Adipose tissue (tissue), 3 donors: ENCODE data around the gene RADIL. TPM values are rescaled to one million over a fixed set of nuclear protein-coding genes. Genes with fewer than 3 reads are reported as not detected.
"Not testable (repeated sequence)": the region's sequence is repeated elsewhere in the genome, so short reads cannot be mapped to it uniquely, and the experiment has no call there.

Experiments
- H3K27ac ChIP-seq: one replicate; pipeline ENCODE4 v1.5.1; 2013; ENCODE audit warnings: low read depth, low read length
- WGBS, 3 donors: extraction: QIAGEN DNeasy Blood & Tissue Kit; methylation state at CpG; one replicate each; pipeline ENCODE4 v1.1.7; 2013; 5-methylcytosine and 5-hydroxymethylcytosine counted together
- polyA plus RNA-seq, 3 donors: library from polyadenylated mRNA; stranded (reverse); fragments of 200-250 nt; gene quantifications; one replicate each; pipeline ENCODE4 v1.2.3, GENCODE V29; 2013
- donor health status: healthy with polysubstance abuse.
- donor health status: Bipolar disorder and iron deficiency.
- donor health status: healthy.

Gene RADIL, protein sequence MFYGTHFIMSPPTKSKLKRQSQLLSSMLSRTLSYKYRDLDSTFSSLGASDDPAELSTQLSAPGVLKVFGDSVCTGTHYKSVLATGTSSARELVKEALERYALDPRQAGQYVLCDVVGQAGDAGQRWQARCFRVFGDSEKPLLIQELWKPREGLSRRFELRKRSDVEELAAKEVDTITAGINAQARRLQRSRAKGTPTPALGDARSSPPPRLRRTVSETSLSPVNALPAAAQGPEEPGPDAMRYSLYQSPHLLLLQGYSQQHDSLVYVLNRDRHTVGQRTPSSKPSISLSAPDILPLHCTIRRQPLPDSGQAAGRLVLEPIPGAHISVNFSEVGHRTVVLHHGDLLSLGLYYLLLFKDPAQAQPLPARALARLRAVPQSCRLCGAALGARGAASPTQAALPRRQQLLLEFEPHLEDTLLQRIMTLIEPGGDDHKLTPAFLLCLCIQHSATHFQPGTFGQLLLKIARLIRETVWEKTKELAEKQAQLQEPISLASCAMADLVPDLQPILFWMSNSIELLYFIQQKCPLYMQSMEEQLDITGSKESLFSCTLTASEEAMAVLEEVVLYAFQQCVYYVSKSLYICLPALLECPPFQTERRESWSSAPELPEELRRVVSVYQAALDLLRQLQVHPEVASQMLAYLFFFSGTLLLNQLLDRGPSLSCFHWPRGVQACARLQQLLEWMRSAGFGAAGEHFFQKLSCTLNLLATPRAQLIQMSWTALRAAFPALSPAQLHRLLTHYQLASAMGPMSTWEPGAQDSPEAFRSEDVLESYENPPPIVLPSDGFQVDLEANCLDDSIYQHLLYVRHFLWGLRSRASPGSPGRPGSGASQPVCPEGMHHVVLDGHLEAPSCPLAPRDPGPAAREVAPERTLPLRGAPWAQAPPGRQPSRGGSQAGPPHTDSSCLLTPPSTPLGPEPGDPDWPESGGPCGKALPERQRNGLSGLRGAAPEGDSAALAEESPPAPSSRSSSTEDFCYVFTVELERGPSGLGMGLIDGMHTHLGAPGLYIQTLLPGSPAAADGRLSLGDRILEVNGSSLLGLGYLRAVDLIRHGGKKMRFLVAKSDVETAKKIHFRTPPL
- 1 to 10 TPM; 1.9 to 6.2 (median 3.2) TPM for polyA plus RNA-seq

DNA sequence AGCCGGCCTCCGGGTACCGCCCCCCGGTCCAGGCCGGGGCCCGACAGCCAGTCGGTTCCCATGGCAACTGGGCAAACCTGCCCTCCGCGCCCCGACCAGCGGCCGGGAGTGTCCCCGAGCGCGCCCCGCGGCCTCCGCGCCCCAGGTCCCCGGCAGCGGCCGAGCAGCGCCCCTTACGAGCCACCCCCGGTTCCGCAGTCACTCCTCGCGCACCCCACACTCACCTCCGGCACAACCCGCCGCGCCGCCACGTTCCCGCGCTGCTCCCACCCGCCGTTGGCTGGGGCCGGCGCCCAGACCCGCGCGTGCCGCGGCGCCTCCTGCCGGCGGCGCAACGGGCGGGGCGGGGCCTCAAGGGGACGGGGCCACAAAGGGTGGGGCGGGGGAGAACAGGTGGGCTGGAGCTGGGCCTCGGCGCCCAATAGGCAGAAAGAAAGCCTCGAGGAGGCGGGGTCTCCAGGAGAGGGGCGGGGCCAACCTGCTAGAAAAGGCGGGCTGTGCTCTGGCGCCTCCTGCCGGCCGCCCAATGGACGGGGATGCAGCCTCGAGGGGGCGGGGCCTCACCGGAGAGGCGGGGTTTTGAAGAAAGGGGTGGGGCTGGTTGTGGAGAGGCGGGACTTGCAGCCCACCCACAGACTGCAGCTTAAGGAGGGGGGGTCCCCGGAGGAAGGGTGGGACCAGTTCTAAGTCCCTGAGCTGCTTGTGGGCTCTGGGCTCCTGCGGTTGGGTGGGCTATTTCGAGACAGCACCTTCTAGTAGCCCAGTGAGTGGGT lies at the start of gene RADIL:
TSS of gene RADIL (minus strand) at position 345 of the 773 bp plus-strand sequence. CDS start 5,577 bp downstream, outside the sequence.
- 3 to 4% (median 4%) methylated on average over 65 to 72 of the region's 72 CpGs for WGBS, 3 donors
- peak within 1 kb of the TSS; percentile 4 for H3K27ac ChIP-seq

DNA sequence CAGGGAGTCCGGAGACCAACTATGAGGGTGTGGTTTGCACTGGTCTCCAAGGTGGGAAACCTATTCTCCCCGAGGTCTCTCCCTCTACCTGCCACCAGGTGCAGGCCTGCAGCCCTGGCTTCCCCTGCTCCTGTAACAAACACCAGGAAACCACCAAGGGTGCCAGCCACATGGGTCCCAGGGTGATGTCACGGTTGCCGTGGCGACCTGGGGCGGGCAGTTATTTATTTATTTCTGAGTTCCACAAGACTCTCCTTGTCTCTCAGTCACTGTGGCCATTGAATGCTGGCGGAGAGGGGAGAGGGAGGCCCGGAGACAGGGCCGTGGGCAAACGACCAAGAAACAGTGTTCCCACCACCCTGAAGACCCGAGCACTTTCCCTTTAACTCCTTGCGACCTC lies 48.4 kb upstream of the RADIL start:
- H3K27ac ChIP-seq = no peak overlapping the region
- 34 to 63% (median 54%) methylated on average over 12 of the region's 12 CpGs for WGBS, 3 donors

DNA sequence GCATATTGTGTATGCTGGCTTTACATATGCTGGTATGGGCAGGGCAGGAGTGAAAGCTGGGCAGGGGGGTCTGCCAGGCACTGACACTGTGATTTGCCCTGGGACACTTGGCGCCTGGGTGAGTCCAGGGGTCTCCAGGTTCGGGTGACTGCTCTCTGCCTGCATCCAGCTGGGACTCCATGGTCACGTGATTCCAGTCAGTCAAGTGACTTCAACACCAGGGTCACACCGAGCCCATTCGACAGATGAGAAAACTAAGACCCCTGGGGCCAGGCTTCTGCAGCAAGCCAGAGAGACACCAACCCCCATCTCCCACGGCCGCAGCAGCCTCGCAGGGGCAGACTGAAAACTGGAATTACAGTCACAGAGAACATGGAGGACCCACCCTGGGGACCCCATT lies 45.5 kb upstream of the RADIL start:
- no peak overlapping the region for H3K27ac ChIP-seq
- WGBS, 3 donors = 80 to 88% (median 82%) methylated on average over 8 of the region's 8 CpGs

DNA sequence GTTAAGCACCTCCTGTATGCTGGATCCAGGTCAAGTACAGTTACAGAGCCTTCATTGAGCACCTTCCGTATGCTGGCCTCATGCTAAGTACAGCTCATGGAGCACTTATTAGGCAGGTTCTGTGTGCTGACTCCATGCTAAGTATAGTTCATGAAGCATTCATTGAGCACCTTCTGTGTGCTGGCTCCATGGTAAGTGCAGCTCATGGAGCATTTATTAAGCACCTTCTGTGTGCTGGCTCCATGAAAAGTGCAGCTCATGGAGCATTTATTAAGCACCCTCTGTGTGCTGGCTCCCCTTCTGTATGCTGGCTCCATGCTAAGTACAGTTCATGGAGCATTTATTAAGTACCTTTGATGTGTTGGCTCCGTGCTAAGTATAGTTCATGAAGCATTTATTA lies 44.9 kb upstream of the RADIL start:
- H3K27ac ChIP-seq = no peak overlapping the region
- WGBS, 3 donors = 84 to 94% (median 85%) methylated on average over 2 of the region's 2 CpGs

DNA sequence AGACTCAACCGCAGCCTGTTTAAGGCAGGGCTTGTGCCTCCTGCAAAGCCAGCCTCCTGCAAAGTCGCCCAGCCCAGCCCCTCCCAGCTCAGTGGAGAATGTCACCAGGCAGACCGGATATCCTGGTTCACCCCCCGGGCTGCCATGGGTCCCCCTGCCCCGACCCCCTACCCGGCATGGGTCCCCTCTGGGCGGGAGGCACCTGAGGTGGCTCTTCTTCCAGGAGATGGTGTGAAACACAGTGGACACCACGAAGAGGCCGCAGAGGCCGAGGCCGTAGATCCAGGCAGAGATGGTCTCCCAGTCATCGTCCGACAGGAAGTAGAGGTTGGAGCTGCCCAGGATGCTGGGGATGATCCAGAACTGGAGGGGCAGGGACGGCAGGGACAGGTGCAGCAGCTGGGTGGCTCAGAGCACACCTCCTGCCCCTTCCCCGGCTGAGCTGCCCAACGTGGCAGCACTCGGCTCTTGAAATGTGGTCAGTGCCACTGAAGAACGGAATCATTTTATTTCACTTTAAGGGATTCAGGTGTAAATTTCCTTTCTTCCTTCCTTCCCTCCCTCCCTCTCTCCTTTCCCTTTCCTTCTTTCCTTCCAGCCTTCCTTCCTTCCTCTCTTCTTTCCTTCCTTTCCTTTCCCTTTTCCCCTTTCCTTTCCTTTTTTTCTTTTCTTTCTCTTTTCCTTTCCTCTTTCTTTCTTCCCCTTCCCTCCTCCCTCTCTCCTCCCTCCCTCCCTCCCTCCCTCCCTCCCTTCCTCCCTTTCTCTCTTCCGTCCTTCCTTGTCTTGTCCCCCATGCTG lies 36.7 kb upstream of the RADIL start:
- no peak overlapping the region for H3K27ac ChIP-seq
- WGBS, 3 donors = 73 to 82% (median 77%) methylated on average over 19 of the region's 19 CpGs

DNA sequence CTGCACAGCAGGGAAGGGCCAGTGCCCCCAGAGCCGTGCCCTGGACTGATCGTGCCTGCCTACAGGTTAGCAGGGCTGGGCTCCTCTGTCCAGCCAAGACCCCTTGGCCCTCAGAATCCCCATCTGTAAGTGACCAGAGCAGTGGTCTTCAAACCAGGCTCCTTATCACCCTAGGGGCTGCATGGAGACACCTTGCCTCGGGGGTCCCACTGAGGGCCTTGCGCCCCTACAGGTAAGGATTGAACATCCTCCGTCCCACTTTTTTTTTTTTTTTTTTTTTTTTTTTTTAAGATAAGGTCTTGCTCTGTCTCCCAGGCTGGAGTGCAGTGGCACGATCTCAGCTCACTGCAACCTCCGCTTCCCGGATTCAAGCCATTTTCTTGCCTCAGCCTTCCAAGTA lies 32.6 kb upstream of the RADIL start:
- WGBS, 3 donors = 60 to 66% (median 62%) methylated on average over 8 of the region's 8 CpGs
- H3K27ac ChIP-seq = no peak overlapping the region

DNA sequence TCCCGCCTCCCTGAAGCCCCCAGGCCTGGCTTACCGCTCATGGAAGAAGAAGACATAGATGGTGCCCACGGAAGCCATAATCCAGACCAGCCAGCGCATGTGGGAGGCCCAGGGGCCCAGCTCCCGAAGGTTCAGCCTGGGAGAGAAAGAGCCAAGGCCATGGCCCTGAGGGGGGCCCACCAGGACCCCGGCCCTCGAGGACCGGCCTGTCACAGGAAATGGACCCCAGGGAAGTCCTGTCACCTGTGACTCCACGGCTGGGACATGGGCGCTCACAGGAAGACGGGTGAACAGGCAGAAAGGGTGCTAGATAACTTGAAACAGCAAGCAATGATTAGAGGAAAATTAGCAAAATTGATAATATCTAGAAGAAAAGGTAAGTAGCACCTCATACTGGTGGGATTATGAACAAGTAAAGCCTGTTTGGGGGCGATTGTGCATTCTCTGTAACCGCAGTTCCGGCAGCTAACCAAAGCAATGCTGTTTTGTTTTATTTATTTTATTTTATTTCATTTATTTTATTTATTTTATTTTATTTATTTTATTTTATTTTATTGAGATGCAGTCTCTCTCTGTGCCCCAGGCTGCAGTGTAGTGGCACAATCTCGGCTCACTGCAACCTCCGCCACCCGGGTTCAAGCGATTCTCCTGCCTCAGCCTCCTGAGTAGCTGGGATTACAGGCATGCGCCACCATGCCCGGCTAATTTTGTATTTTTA lies 27.8 kb upstream of the RADIL start:
- no peak overlapping the region for H3K27ac ChIP-seq
- WGBS, 3 donors = 86 to 89% (median 87%) methylated on average over 20 of the region's 20 CpGs

DNA sequence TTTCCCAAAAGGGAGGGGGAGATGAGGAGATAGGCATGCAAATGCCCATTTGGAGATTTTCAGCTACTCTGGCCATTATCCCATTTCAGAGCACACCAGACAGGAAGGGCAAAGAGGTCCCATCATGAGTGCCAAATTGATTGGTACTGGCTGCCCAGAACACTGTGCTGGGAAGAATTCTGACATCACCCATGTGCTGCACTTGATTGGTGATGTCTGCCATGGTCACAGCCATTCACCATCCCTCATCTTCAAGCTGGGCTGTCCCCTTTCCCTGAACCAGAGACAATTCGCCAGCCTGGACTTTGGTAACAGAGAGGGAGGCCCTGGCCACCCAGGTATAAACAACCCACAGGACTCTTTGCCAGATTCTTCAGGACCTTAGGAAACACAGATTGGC lies 23.2 kb upstream of the RADIL start:
- 87 to 94% (median 93%) methylated on average over 1 of the region's 1 CpG for WGBS, 3 donors

DNA sequence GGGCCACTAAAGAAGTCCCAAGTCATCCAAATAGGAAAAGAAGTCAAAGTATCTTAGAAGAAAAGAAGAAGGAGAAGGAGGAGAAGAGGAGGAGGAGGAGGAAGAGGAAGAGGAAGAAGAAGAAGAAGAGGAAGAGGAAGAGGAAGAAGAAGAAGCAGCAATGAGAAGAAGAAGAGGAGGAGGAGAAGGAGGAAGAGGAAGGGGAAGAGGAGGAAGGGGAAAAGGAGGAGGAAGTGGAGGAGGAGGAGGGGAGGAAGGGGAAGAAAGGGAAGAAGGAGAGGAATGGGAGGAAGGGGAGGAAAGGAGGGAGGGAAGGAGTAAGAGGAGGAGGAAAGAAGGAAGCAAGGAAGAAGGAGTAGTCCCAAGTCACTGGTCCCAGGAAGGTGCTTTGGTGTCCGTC lies 21.7 kb upstream of the RADIL start:
- no peak overlapping the region for H3K27ac ChIP-seq
- 71 to 75% methylated on average over 1 of the region's 1 CpG; no CpG with 5 or more reads in 1 of the 3 donors for WGBS, 3 donors

More for the DNA sequence above, 23.2 kb upstream of the RADIL start:
- H3K27ac ChIP-seq = no peak overlapping the region

DNA sequence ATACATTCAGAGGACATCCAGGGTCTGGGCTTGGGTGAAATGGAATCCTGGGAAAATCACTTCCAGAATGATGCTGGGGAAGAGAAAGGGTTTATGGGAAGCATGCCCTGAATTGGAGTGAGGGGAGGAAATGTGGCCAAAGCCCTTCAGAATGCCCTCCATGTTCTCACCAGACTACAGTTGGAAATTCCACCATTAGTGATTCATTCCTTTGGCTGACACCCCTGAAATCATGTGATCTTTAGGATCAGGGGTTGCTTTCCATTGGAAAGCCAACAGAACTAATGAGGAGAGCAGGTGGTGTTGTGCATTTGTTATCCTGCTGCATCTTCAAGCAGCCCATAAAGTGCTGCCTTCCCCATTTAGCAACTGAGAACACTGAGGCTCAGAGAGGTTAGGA lies 20.8 kb upstream of the RADIL start:
- no peak overlapping the region for H3K27ac ChIP-seq

DNA sequence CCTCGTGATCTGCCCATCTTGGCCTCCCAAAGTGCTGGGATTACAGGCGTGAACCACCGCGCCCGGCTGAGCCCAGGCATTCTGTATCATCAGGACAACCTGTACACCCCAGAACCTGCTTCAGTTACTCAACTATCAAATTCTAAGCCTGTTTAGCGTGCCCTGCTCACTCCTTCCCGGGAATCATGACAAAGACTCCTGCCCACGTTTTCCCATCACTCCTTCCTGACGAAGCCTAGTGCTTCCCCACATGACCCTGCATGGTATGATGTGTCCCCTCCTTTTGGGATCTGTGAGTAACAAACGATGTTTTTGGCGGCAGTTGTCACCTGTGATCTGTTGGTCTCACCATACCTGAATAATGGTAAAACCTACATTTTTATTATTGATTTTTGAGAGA lies 12.2 kb upstream of the RADIL start:
- 83 to 87% (median 86%) methylated on average over 11 of the region's 11 CpGs for WGBS, 3 donors
- no peak overlapping the region for H3K27ac ChIP-seq

DNA sequence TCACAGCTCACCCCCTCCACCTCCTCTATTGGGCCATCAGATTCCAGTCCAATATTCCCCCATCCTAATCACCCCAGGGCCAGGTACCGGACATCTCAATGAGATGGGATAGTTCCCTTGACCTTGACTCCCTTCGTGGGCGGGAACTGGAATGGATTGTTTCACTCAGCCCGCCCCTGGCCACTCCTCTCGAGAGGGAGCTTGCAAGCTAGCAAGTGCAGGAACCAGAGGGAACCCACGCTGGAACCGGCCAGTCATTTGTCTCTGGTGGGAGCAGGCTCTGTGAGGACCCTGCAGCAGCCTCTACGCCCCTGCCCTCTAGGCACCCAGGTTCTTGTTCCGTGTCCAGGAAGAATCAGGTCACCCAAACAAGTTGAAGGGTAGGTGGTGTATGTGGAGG lies 11.0 kb upstream of the RADIL start:
- no peak overlapping the region for H3K27ac ChIP-seq
- 85 to 90% (median 87%) methylated on average over 9 of the region's 9 CpGs for WGBS, 3 donors

DNA sequence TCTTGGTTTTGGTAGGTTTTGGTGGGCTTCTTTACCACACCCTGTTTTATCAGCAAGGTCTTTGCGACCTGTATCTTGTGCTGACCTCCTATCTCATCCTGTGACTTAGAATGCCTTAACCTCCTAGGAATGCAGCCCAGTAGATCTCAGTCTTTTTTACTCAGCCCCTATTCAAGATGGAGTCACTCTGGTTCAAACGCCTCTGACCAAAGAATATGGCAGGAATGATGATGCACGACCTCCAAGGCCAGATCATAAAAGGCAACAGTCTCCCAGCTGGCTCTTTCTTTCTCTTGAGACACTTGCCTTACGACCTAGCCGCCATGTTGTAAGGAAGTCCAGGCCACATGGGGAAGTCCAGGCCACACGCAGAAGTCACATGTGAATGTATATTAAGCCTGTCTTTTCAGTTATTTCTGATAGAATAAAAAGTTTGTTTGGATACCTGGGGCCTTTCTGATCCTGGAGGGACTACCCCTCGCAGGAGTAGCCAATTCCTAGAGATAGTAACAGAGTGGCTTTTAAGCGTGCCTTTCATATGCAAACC lies 10.5 kb upstream of the RADIL start:
- WGBS, 3 donors = 82 to 88% (median 88%) methylated on average over 8 of the region's 8 CpGs
- no peak overlapping the region for H3K27ac ChIP-seq

DNA sequence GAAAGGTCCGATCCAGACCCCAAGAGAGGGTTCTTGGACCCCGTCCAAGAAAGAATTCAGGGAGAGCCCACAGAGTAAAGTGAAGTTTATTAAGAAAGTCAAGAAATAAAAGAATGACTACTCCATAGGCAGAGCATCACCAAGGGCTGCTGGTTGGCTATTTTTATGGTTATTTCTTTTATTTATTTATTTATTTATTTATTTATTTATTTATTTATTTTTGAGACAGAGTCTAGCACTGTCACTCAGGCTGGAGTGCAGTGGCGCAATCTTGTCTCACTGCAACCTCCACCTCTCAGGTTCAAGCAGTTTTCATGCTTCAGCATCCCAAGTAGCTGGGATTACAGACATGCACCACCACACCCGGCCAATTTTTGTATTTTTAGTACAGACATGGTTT lies 9.7 kb upstream of the RADIL start:
- H3K27ac ChIP-seq = not testable (repeated sequence)
- 69 to 84% (median 83%) methylated on average over 4 of the region's 4 CpGs for WGBS, 3 donors

DNA sequence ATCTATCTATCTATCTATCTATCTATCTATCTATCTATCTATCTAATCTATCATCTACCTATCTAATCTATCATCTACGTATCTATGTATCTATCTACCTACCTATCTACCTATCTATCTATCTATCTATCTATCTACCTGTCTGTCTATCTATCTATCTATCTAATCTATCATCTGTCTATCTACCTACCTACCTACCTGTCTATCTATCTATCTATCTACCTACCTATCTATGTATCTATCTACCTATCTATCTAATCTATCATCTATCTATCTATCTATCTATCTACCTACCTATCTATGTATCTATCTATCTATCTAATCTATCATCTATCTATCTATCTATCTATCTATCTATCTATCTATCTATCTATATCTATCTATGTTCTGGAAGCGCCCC lies 8.0 kb upstream of the RADIL start:
- H3K27ac ChIP-seq = not testable (repeated sequence)
- WGBS, 3 donors = 57 to 73% (median 68%) methylated on average over 2 of the region's 2 CpGs

DNA sequence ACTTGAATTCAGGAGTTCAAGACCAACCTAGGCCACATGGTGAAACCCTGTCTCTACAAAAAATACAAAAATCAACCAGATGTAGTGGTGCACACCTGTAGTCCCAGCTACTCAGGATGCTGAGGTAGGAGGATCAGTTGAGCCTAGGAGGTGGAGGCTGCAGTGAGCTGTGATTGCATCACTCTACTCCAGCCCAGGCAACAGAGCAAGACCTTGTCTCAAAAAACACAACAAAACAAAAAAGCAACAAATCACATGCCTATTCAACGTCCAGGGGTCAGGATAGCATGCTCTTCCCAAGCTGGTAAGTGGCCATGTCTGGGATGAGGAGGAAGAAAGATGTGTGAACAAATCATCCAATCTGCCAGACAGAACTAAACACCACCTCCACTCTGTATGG lies 6.2 kb upstream of the RADIL start:
- no peak overlapping the region for H3K27ac ChIP-seq
- WGBS, 3 donors = 41 to 45% (median 42%) methylated on average over 1 of the region's 1 CpG

DNA sequence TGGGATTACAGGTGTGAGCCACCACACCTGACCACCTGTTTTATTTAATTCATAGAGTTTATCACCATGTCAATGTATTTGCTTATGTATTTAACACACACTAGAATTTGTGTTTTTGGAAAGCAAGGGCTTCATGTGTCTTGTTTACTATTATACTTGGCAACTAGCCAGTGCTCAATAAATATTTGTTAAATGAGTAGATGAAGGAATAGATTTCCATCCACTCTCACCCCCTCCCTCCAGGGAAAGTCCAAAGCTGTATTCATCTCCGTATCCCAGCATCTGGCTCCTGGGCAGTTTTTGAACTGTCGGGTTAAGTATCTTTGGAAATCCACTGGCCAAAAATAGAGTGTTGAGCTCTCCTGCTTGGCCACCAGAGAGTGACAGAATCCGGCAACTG lies 4.6 kb upstream of the RADIL start:
- 50 to 74% (median 69%) methylated on average over 3 of the region's 3 CpGs for WGBS, 3 donors
- no peak overlapping the region for H3K27ac ChIP-seq
